Activated naive CD4-positive, alpha-beta T cell treated with anti-CD3 and anti-CD28 coated beads, Interleukin-2, amount 50 U/mL, for 24 hours (primary cell): Measurements from ENCODE around the gene ENTPD5.
"Not testable (repeated sequence)": the region's sequence is repeated elsewhere in the genome, so short reads cannot be mapped to it uniquely, and the experiment has no call there.

Experiments
- H3K27ac Mint-ChIP-seq: one replicate; pipeline ENCODE4 v1.8.0; 2021; ENCODE audit warnings: mild to moderate bottlenecking, mixed read lengths
- H3K27me3 Mint-ChIP-seq: one replicate; pipeline ENCODE4 v1.8.0; 2021; ENCODE audit warnings: mixed read lengths
- H3K36me3 Mint-ChIP-seq: one replicate; pipeline ENCODE4 v1.8.0; 2021; ENCODE audit warnings: mixed read lengths
- H3K4me1 Mint-ChIP-seq: one replicate; pipeline ENCODE4 v1.8.0; 2021; ENCODE audit warnings: mixed read lengths
- H3K4me3 Mint-ChIP-seq: one replicate; pipeline ENCODE4 v1.8.0; 2021; ENCODE audit warnings: mild to moderate bottlenecking, mixed read lengths
- H3K9me3 Mint-ChIP-seq: one replicate; pipeline ENCODE4 v1.8.0; 2021; ENCODE audit warnings: mixed read lengths

The ENTPD5 gene

DNA sequence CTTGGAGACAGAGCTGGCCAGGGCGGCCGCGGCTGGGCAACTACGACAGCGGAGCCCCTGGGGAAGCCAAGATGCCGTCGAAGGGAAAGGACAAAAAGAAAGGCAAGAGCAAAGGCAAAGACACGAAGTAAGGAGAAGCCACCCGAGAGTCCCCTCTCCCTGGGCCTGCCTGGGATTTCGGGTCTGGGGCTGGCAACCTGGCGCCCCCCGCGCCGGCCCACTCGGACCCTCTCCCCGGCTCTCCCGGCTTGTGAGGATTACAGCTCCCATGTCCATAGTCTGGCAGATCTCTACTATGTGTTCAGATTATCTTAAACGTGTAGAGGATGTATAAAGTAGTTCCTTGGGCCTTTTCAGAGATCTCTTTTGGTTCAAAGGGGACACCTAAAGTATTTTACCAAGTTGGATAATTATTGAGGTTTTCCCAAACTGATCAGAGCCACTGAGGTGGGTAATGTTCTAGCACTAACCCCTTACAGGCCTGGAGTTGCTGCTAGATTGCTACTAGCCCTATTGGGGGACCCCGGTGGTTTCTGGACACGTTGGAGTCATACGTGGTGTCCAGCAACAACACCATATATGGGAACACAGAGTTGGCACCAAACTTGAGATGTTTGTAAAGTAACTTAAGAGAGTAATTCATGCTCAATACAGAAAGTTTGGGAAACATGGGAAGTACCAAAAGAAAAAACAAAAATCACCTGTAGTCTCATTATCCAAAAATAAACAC lies 485 bp upstream of the ENTPD5 start:
- no peaks in the 10 kb centered on the region for H3K36me3 Mint-ChIP-seq
- H3K4me3 Mint-ChIP-seq, result peak overlapping the region; percentile 95
- H3K4me1 Mint-ChIP-seq, result peaks cover 10% of the 10 kb centered on the region
- no peaks in the 10 kb centered on the region for H3K9me3 Mint-ChIP-seq
- H3K27me3 Mint-ChIP-seq, result no peaks in the 10 kb centered on the region
- H3K27ac Mint-ChIP-seq, result peak overlapping the region; percentile 94

DNA sequence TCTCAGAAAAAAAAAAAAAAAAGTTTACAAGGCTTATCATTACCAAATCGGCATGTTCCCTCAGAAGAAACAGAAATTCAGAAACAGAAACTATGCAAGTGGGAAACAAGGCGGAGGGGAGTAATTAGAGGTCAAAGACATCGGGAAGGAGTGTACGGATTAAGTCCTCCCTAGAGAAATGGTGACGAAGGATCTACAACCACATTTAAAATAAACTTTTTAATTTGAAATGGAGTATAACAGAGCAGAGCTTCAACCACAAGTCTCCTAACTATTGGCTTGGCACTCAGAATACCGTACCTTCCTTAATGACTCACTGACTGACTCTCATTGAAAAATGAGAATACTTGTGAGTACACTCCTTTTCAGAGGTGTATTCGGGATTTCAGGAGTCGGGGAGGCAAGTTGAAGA lies 908 bp downstream of the ENTPD5 start:
- Mint-ChIP-seq H3K27me3 (no peaks in the 10 kb centered on the region), H3K4me1 (peaks cover 10% of the 10 kb centered on the region), H3K9me3 (no peaks in the 10 kb centered on the region), H3K27ac (peak overlapping the region; percentile 99), H3K4me3 (peak overlapping the region; percentile 97), H3K36me3 (peaks cover 4% of the 10 kb centered on the region)

DNA sequence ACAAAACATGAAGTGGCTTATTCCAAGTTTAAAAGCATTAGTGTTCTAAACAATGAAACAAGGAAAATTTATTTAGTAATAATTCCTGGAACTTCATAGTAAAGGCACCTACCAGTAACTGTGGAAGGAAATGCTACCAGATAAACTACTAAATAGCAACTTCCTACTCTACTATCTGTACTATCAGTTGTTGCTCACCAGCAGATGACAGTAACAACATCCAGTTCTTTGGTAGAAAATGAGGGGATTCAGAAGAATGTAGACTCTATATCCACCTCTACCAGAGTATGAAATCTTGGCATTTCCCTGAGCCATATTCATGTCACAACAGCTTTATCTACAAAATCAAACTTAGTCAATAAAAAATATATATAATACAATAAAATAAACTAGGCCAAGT lies 3.1 kb downstream of the ENTPD5 start:
- Mint-ChIP-seq H3K27me3 (no peaks in the 10 kb centered on the region), H3K9me3 (no peaks in the 10 kb centered on the region), H3K36me3 (peaks cover 7% of the 10 kb centered on the region), H3K27ac (no peak overlapping the region), H3K4me1 (peaks cover 10% of the 10 kb centered on the region), H3K4me3 (no peak overlapping the region)

DNA sequence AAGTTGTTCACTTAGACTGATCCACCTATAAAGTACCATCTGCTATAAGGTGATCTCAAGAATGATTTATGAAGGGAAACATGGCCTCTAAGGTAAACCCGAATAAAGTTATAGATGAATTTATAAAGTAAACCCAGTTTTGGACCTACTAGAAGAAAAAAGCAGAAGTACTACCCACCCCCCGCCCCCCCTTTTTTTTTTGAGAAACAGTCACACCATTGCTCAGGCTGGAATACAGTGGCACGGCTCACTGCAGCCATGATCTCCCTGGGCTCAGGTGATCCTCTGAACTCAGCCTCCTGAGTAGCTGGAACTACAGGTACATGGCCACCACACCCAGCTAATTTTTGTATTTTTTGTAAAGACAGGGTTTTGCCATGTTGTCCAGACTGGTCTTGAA lies 3.9 kb downstream of the ENTPD5 start:
- peaks cover 7% of the 10 kb centered on the region for H3K36me3 Mint-ChIP-seq
- no peaks in the 10 kb centered on the region for H3K9me3 Mint-ChIP-seq
- peaks cover 10% of the 10 kb centered on the region for H3K4me1 Mint-ChIP-seq
- no peaks in the 10 kb centered on the region for H3K27me3 Mint-ChIP-seq
- H3K27ac Mint-ChIP-seq, result no peak overlapping the region
- no peak overlapping the region for H3K4me3 Mint-ChIP-seq

DNA sequence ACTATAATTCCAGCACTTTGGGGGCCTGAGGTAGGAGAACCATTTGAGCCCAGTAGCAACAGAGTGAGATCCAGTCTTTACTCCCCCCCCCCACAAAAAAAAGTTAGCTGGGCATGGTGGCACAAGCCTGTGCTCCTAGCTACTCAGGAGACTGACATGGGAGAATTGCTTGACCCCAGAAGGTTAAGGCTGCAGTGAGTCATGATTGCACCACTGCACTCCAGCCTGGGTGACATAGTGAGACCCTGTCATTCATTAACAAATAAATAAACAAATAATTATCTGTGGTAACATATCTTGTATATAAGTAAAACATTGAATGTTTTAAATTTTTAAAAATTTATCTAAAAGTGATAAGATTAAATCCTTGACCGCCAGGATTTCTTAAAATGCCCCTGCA lies 4.8 kb downstream of the ENTPD5 start:
- H3K9me3 Mint-ChIP-seq, result no peaks in the 10 kb centered on the region
- no peaks in the 10 kb centered on the region for H3K27me3 Mint-ChIP-seq
- no peak overlapping the region for H3K4me3 Mint-ChIP-seq
- H3K4me1 Mint-ChIP-seq, result peaks cover 9% of the 10 kb centered on the region
- H3K27ac Mint-ChIP-seq, result no peak overlapping the region
- H3K36me3 Mint-ChIP-seq, result peaks cover 7% of the 10 kb centered on the region

DNA sequence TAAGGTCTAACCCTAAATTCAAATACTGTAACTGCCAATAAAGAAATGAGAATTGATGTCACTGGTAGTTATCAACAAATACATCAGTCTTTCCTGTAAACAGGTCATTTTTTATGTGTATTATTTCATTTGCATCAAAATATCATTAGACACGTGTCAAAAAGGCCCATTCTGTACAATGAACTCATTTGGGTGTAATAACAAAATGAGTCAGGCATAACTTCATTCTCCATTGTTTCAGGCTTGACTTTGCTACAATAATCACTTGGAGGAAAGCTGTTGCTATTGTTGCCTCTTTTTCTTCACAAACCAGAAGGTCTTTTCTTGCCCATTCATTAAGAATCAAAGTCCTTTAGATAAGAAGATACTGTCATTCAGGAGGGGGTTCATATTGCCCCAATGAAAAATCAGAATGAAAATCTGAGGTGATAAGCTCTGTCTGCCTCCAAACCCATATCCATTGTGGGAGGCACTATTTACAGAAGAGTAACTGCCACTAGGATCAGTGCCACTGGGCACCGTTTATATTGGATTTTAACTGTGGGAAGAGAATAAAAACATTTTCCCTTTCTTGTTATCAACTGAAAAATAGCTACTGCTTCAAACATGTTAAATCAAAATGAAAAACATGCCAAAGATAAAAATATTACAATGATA lies 10.1 kb downstream of the ENTPD5 start:
- no peaks in the 10 kb centered on the region for H3K27me3 Mint-ChIP-seq
- H3K27ac Mint-ChIP-seq, result no peak overlapping the region
- H3K4me1 Mint-ChIP-seq, result no peaks in the 10 kb centered on the region

DNA sequence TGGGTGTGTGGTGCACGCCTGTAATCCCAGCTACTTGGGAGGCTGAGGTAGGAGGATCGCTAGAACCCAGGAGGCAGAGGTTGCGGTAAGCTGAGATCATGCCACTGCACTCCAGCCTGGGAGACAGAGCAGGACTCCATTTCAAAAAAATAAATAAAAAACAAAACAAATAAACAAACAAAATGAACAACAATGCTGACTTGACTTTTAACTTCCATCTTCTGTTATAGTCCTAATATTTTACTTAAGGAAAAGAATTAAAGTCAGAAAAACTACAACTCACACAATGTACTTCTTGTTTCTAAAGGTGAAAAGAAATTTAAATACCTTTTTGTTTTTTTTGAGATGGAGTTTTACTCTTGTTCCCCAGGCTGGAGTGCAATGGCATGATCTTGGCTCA lies 13.4 kb downstream of the ENTPD5 start:
- not testable (repeated sequence) for H3K9me3 Mint-ChIP-seq, H3K36me3 Mint-ChIP-seq, H3K27me3 Mint-ChIP-seq, H3K27ac Mint-ChIP-seq, H3K4me1 Mint-ChIP-seq, H3K4me3 Mint-ChIP-seq

More for the DNA sequence above, 10.1 kb downstream of the ENTPD5 start:
- H3K4me3 Mint-ChIP-seq, result no peak overlapping the region
- no peaks in the 10 kb centered on the region for H3K9me3 Mint-ChIP-seq
- peaks cover 11% of the 10 kb centered on the region for H3K36me3 Mint-ChIP-seq

DNA sequence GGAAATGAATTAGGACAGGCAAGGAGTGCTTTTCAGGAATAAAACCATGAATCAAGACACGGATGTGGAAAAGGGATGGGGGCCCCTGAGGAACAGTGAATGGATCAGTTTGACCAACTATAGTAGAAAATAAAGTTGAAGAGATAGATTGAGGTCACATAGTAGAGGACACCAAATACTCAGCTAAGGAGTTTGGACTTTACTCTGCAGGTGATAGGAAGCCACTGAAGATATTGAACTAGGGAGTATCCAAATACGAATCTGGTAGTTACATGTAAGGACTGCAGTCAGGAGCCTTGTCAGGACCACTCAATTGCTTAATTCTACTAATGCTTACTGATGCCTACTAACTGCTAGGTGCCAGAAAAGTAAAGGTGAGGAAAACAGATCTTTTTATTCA lies 20.4 kb downstream of the ENTPD5 start:
- peaks cover 9% of the 10 kb centered on the region for H3K36me3 Mint-ChIP-seq
- H3K27ac Mint-ChIP-seq, result no peak overlapping the region
- H3K27me3 Mint-ChIP-seq, result no peaks in the 10 kb centered on the region
- no peak overlapping the region for H3K4me3 Mint-ChIP-seq
- H3K4me1 Mint-ChIP-seq, result no peaks in the 10 kb centered on the region
- no peaks in the 10 kb centered on the region for H3K9me3 Mint-ChIP-seq

DNA sequence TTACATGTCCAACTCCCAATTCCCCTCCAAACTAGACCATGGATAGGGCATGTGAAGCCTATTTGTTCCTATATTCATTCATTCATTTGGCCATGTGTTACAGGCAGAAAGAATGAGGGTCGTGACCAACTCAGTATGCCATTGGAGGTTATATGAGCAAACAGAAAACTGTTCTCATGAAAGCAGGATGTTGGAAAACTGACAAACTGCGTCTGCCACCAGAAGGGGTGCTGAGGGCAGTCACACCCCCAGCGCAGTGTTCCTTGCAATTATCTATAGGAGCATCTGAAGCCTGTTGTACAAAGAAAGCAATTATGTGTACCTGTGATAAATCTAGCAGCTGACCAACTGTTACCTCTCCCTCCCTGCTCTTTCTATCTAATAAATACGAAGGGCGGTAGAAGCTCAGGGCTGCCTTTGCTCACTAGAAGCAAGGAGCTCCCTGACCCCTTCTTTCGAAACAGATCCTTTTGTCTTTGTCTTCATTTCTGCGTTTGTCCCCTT lies 21.1 kb downstream of the ENTPD5 start:
- H3K36me3 Mint-ChIP-seq, result peaks cover 7% of the 10 kb centered on the region
- H3K4me3 Mint-ChIP-seq, result no peak overlapping the region
- no peaks in the 10 kb centered on the region for H3K9me3 Mint-ChIP-seq

DNA sequence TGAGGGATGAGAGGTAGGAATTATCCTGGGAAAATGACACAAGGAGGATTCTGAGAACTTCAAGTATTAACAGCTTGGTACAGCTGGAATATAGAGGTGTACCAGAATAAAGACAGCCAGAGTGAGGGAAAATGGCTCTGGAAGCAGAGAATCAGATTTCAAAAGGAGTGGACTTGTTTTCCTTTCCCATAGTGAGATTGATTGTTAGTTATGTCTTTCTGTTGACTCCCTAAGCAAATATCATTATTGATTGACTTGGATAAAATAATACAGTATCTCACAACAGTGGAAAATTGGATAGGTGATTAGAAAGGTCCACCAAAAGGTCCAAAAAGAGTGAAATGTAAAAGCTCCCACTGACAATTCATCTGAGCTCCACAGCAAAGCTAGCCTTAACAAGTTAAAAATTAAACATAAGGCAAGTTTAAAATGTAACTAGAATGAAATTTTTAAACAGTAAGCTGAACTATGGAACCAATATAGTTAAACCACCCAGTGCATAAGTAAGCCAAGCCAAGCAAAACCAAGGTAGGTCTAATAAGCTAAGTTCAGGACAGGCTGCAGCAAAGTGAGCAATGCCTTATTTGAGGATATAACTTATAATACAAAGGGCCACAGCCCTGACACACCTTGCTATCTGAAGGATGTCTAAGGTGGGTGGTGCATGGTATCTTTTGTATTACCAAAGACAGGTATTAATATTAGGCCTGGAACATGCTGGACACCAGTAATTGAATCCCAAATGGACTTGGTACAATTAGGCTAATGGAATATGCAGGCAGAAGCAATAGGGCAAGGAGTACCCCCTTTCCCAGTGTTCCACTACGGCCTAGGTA lies 21.8 kb downstream of the ENTPD5 start:
- peaks cover 5% of the 10 kb centered on the region for H3K36me3 Mint-ChIP-seq
- no peaks in the 10 kb centered on the region for H3K27me3 Mint-ChIP-seq
- no peaks in the 10 kb centered on the region for H3K4me1 Mint-ChIP-seq
- H3K4me3 Mint-ChIP-seq, result no peak overlapping the region
- no peak overlapping the region for H3K27ac Mint-ChIP-seq
- no peaks in the 10 kb centered on the region for H3K9me3 Mint-ChIP-seq

More for the DNA sequence above, 21.1 kb downstream of the ENTPD5 start:
- no peaks in the 10 kb centered on the region for H3K27me3 Mint-ChIP-seq
- no peak overlapping the region for H3K27ac Mint-ChIP-seq
- no peaks in the 10 kb centered on the region for H3K4me1 Mint-ChIP-seq

DNA sequence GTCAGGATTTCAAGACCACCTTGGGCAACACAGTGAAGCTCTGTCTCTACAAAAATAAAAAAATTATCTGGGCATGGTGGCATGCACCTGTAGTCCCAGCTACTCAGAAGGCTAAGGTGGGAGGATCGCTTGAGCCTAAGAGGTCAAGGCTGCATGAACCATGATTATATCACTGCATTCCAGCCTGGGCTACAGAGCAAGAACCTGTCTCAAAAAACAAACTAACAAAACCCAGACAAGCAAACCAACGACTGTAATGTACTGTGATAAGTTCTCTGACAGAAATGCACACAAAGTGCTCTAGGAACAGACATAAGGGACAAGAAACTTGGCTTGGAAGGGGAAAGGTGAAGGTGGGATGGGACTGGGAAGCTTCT lies 22.4 kb downstream of the ENTPD5 start:
- H3K27me3 Mint-ChIP-seq, result no peaks in the 10 kb centered on the region
- no peak overlapping the region for H3K4me3 Mint-ChIP-seq
- no peaks in the 10 kb centered on the region for H3K9me3 Mint-ChIP-seq
- H3K27ac Mint-ChIP-seq, result no peak overlapping the region
- peaks cover 5% of the 10 kb centered on the region for H3K36me3 Mint-ChIP-seq
- no peaks in the 10 kb centered on the region for H3K4me1 Mint-ChIP-seq

DNA sequence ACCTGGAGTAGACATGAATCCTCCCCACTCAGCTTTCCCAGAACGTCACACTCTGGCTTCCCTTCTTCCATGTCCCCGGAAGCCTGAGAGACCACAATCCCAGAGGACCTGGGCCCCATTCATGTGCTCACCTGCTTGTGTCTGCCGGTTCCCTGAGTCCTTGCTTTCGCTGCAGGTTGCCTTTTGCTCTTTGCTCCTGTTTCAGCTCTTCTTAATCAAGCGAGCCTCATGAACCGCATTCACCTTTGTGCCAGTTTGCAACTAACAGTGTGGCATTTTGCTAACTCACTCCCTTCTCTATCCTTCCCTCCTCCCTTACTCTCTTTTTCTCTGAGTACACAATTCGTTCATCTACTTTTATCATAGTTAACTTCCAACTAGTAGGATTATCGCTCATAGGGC lies 23.1 kb downstream of the ENTPD5 start:
- Mint-ChIP-seq H3K27me3 (no peaks in the 10 kb centered on the region), H3K36me3 (peaks cover 5% of the 10 kb centered on the region), H3K4me3 (no peak overlapping the region), H3K9me3 (no peaks in the 10 kb centered on the region), H3K4me1 (no peaks in the 10 kb centered on the region), H3K27ac (no peak overlapping the region)

DNA sequence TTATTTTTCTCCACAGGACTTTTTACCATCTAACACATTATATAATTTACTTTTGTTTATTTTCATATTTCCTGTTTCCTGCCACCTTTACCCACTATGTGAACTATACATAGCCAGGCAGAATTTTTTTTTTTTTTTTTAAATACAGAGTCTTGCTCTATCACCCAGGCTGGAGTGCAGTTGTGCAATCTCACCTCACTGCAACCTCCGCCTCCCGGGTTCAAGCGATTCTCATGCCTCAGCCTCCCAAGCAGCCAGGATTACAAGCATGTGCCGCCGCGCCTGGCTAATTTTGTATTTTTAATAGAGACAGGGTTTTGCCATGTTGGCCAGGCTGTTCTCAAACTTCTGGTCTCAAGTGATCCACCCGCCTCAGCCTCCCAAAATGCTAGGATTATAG lies 24.2 kb downstream of the ENTPD5 start:
- not testable (repeated sequence) for H3K4me1 Mint-ChIP-seq, H3K36me3 Mint-ChIP-seq, H3K27ac Mint-ChIP-seq, H3K9me3 Mint-ChIP-seq, H3K27me3 Mint-ChIP-seq, H3K4me3 Mint-ChIP-seq

DNA sequence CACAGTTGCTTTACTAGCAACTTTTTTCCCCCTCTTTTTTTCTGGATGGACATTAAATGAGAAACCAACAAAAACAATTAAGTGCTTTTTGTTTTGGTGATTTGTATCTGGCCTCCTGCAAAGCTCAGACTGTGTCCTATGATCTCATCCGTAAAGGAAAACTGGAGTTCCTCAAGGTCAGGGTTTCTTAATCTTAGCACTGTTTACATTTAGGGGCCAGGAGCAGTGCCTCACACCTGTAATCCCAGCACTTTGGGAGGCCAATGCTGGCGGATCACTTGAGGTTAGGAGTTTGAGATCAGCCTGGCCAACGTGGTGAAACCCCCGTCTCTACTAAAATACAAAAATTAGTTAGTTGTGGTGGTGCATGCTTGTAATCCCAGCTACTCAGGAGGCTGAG lies 28.0 kb downstream of the ENTPD5 start:
- Mint-ChIP-seq H3K27me3 (no peaks in the 10 kb centered on the region), H3K36me3 (peaks cover 8% of the 10 kb centered on the region), H3K9me3 (no peaks in the 10 kb centered on the region), H3K4me3 (no peak overlapping the region), H3K4me1 (no peaks in the 10 kb centered on the region), H3K27ac (no peak overlapping the region)

DNA sequence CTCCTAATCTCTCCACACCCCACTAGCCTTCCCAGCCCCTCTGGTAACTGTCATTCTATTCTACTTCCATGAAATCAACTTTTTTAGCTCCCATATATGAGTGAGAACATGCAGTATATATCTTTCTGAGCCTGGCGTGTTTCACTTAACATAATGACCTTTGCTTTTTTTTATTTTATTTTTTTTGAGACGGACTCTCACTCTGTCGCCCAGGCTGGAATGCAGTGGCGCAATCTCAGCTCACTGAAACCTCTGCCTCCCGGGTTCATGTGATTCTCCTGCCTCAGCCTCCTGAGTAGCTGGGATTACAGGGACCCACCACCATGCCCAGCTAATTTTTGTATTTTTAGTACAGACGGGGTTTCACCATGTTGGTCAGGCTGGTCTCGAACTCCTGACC lies 30.4 kb downstream of the ENTPD5 start:
- not testable (repeated sequence) for H3K27ac Mint-ChIP-seq, H3K4me3 Mint-ChIP-seq, H3K9me3 Mint-ChIP-seq, H3K4me1 Mint-ChIP-seq, H3K27me3 Mint-ChIP-seq
- H3K36me3 Mint-ChIP-seq, result peaks cover 12% of the 10 kb centered on the region

DNA sequence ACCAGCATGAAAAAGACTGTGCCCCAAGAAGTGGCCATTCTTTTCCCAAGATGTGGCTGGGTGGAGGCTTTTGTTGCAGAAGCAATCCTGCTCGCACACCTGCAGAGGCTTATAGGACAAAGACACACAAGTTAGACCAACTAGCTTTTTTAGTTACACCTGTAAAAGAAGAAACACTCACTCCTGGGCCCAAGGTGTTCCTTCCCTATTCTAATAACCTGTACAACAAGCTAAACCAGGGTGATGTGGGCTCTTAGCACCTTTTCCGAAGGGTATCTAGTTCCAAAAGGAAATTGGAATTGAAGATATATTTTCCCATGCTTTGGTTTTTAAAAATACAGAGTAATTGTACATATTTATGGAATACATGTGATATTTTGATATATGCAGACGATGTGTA lies 31.0 kb downstream of the ENTPD5 start:
- H3K9me3 Mint-ChIP-seq, result no peaks in the 10 kb centered on the region
- H3K4me3 Mint-ChIP-seq, result no peak overlapping the region
- H3K36me3 Mint-ChIP-seq, result peaks cover 12% of the 10 kb centered on the region
- H3K27ac Mint-ChIP-seq, result no peak overlapping the region
- H3K27me3 Mint-ChIP-seq, result no peaks in the 10 kb centered on the region
- no peaks in the 10 kb centered on the region for H3K4me1 Mint-ChIP-seq
